ENCODE results near the gene BCAS1.

DNA sequence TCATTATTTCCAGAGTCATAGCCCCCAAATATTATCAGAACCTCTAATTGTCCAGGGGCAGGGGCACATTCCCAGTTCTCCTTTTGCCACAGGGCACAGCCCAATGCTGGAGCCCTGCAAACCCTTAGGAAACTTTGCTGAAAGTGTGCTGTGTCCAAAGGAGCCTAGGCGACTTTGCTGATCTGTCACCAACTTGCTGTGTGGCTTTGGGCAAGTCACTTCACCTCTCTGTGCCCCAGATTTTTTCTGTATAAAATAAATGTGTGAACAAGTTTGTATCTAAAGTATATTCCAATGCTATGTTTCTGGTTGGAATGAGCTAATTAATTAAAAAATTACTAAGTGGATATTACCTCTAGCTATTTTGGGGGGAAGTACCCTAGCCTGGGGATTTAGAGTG lies 25.4 kb upstream of the BCAS1 start:
- TF ChIP-seq, protein P1, sequence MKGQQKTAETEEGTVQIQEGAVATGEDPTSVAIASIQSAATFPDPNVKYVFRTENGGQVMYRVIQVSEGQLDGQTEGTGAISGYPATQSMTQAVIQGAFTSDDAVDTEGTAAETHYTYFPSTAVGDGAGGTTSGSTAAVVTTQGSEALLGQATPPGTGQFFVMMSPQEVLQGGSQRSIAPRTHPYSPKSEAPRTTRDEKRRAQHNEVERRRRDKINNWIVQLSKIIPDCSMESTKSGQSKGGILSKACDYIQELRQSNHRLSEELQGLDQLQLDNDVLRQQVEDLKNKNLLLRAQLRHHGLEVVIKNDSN (IDR thresholded peaks at IDR 0.05), result no peak
- TF ChIP-seq EP300 (IDR thresholded peaks at IDR 0.05; ENCODE audit: borderline replicate concordance) (no peak), CREB1 (IDR thresholded peaks at IDR 0.05; ENCODE audit: low read depth) (no peak), RAD21 (IDR thresholded peaks at IDR 0.05; ENCODE audit: low read depth) (no peak), NFIC (IDR thresholded peaks at IDR 0.05) (no peak), TAF1 (IDR thresholded peaks at IDR 0.05; ENCODE audit: low read depth) (no peak), TEAD4 (IDR thresholded peaks at IDR 0.05) (no peak), TCF12 (IDR thresholded peaks at IDR 0.05; ENCODE audit: low read depth) (no peak), FOXM1 (IDR thresholded peaks at IDR 0.05; ENCODE audit: borderline replicate concordance, low read depth) (no peak), CEBPB (IDR thresholded peaks at IDR 0.05) (no peak)
- TF ChIP-seq, protein P2, sequence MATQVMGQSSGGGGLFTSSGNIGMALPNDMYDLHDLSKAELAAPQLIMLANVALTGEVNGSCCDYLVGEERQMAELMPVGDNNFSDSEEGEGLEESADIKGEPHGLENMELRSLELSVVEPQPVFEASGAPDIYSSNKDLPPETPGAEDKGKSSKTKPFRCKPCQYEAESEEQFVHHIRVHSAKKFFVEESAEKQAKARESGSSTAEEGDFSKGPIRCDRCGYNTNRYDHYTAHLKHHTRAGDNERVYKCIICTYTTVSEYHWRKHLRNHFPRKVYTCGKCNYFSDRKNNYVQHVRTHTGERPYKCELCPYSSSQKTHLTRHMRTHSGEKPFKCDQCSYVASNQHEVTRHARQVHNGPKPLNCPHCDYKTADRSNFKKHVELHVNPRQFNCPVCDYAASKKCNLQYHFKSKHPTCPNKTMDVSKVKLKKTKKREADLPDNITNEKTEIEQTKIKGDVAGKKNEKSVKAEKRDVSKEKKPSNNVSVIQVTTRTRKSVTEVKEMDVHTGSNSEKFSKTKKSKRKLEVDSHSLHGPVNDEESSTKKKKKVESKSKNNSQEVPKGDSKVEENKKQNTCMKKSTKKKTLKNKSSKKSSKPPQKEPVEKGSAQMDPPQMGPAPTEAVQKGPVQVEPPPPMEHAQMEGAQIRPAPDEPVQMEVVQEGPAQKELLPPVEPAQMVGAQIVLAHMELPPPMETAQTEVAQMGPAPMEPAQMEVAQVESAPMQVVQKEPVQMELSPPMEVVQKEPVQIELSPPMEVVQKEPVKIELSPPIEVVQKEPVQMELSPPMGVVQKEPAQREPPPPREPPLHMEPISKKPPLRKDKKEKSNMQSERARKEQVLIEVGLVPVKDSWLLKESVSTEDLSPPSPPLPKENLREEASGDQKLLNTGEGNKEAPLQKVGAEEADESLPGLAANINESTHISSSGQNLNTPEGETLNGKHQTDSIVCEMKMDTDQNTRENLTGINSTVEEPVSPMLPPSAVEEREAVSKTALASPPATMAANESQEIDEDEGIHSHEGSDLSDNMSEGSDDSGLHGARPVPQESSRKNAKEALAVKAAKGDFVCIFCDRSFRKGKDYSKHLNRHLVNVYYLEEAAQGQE (IDR thresholded peaks at IDR 0.05; ENCODE audit: low read depth), result no peak
- TF ChIP-seq, protein P3, sequence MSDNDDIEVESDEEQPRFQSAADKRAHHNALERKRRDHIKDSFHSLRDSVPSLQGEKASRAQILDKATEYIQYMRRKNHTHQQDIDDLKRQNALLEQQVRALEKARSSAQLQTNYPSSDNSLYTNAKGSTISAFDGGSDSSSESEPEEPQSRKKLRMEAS (IDR thresholded peaks at IDR 0.05), result no peak
